GM12872 (cell line): ENCODE measurements around the gene RASGRP2.

Experiments used
- TF ChIP-seq, protein P1 (sequence below): IDR thresholded peaks from 3 replicates; pipeline ENCODE4 v1.5.1; 2011; ENCODE audit warnings: low read depth, mild to moderate bottlenecking, low read length, moderate library complexity; ENCODE audit not compliant: insufficient read depth

Gene RASGRP2

GRCh38 chr11:64684357-64684756 lies 59.6 kb downstream of the RASGRP2 start:
- TF ChIP-seq, protein P1, sequence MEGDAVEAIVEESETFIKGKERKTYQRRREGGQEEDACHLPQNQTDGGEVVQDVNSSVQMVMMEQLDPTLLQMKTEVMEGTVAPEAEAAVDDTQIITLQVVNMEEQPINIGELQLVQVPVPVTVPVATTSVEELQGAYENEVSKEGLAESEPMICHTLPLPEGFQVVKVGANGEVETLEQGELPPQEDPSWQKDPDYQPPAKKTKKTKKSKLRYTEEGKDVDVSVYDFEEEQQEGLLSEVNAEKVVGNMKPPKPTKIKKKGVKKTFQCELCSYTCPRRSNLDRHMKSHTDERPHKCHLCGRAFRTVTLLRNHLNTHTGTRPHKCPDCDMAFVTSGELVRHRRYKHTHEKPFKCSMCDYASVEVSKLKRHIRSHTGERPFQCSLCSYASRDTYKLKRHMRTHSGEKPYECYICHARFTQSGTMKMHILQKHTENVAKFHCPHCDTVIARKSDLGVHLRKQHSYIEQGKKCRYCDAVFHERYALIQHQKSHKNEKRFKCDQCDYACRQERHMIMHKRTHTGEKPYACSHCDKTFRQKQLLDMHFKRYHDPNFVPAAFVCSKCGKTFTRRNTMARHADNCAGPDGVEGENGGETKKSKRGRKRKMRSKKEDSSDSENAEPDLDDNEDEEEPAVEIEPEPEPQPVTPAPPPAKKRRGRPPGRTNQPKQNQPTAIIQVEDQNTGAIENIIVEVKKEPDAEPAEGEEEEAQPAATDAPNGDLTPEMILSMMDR = no peak

DNA sequence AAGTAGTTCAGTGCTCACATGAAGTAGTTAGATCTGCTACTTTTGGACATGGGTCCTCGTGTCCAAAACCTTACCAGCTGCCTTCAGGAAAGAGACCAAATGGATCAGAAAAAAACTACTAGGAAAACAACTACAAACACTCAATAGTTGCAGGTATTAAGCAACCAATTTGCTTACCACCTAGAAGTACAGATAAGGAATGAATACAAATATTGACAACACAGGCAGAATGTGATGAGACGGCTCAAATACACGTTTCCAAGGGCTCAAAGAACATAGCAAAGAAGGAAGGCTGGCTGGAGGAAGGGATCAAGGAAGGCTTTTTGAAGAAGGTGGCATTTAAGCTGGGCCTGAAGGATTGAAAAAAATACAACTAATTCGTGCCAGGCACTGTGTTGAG lies 62.8 kb downstream of the RASGRP2 start:
- TF ChIP-seq, protein P1 = no peak

DNA sequence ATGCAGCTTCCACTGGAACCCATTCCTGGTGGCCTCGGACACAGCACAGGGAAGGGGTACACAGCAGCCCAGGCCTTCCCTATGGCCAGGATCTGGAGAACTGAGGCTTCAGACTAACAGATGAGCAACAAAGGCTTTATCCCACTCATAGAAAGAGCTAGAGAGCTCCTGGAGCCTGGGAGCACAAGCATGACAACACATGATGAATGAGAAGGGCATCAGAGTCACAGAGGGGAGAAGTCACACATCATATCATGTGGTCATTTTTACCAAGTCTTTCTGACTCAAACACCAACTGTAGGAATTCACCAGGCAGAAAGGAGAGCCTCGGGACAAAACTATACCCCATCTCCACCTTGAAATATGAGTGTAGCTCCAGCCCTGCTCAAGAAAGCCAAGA lies 64.1 kb downstream of the RASGRP2 start:
- TF ChIP-seq, protein P1 = no peak

- TF ChIP-seq, protein P1 = no peak
Measured at GRCh38 chr11:64677441-64678023, 66.4 kb downstream of the RASGRP2 start.
